ENCODE data around the gene C2CD3. TPM values are rescaled to one million over a fixed set of nuclear protein-coding genes. Genes with fewer than 3 reads are reported as not detected.

C2CD3 gene
- total and polyA plus RNA-seq, 4 donors = 18.7 to 23.4 (median 22.4) TPM

DNA sequence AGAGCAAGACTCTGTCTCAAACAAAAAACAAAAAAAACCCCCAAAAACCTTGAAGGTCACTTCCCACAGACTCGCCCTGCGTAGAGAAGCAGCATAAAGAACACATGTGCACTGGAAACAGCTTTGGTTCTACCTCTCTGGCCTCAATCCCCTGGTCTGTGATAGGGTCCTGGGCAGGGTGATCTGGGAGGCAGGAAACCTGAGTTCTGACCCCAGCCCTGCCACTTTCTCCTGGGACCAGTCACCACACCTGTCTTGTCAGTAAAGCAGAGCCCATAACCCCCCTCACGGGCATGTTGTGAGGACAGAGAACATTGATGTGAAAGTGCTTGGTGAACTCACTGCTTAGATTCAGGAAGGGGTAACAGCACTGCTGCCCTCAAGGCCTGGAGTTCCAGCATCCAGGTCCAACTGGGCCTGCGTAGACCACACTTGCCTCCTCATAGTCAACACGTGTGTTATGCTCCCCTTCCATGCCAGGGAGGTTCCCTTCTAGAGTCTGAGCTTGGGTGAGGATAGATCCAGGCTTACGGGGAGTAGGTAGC, 199.6 kb downstream of the C2CD3 start:
- no peaks in the 10 kb centered on the region for H3K27me3 ChIP-seq (ENCODE audit: control insufficient read depth, insufficient read depth, low read length)
- H3K9me3 ChIP-seq (ENCODE audit: control insufficient read depth, insufficient read depth, low read length) = no peaks in the 10 kb centered on the region
- no peak overlapping the region for H3K27ac ChIP-seq (ENCODE audit: low read depth, low read length)
- H3K36me3 ChIP-seq (ENCODE audit: control insufficient read depth, insufficient read depth, low read length) = peaks cover 21% of the 10 kb centered on the region
- WGBS (ENCODE audit: insufficient coverage) = 95% methylated on average over 3 of the region's 6 CpGs
- DNase-seq (ENCODE audit: low read depth in 4 of 6, low spot score in 6 of 6) = no peak
- H3K4me1 ChIP-seq (ENCODE audit: control insufficient read depth, insufficient read depth, low read length) = no peaks in the 10 kb centered on the region
- no peak overlapping the region for H3K4me3 ChIP-seq (ENCODE audit: low read depth, low read length)

DNA sequence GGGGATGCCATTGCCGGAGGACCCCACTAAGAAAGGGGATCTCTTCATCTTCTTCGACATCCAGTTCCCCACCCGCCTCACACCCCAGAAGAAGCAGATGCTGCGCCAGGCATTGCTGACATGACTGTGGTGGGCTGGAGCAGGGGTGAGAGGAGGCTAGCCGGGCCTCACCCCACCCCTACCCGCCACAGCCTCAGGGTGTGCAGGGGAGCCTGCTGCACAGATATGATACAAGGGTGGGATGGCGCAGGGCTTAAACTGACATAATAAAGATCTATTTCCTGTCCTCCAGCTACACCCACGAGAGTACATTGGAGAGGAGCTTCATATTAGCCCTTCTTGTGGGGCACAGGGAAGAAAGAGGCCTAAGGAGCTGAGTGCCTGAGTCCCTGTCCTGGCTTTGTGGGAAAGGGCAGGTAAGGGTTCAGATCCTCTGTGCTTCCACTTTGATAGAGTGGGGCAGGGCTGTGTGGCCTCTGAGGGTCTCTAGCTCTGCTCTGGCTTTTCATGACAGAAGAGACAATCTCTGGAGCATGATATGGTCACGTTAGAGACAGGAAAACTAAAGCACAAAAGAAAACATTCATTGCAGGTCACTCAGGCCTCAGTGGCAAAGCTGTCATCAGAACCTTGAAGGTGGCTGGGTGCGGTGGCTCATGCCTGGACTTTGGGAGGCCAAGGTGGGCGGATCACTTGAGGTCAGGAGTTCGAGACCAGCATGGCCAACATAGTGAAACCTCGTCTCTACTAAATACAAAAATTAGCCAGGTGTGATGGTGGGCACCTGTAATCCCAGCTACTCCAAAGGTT, 200.6 kb downstream of the C2CD3 start:
- peaks cover under 1% of the 10 kb centered on the region for H3K4me1 ChIP-seq (ENCODE audit: control insufficient read depth, insufficient read depth, low read length)
- H3K9me3 ChIP-seq (ENCODE audit: control insufficient read depth, insufficient read depth, low read length) = no peaks in the 10 kb centered on the region
- H3K27me3 ChIP-seq (ENCODE audit: control insufficient read depth, insufficient read depth, low read length) = no peaks in the 10 kb centered on the region
- 80% methylated on average over 4 of the region's 13 CpGs for WGBS (ENCODE audit: insufficient coverage)
- H3K36me3 ChIP-seq (ENCODE audit: control insufficient read depth, insufficient read depth, low read length) = peaks cover 13% of the 10 kb centered on the region
- H3K4me3 ChIP-seq (ENCODE audit: low read depth, low read length) = no peak overlapping the region
- no peak overlapping the region for H3K27ac ChIP-seq (ENCODE audit: low read depth, low read length)
- no peak for DNase-seq (ENCODE audit: low read depth in 4 of 6, low spot score in 6 of 6)

- no peak overlapping the region for H3K27ac ChIP-seq (ENCODE audit: low read depth, low read length)
- H3K9me3 ChIP-seq (ENCODE audit: control insufficient read depth, insufficient read depth, low read length) = no peaks in the 10 kb centered on the region
- peaks cover 5% of the 10 kb centered on the region for H3K36me3 ChIP-seq (ENCODE audit: control insufficient read depth, insufficient read depth, low read length)
- 92% methylated on average over 1 of the region's 2 CpGs for WGBS (ENCODE audit: insufficient coverage)
- no peak overlapping the region for H3K4me3 ChIP-seq (ENCODE audit: low read depth, low read length)
- peaks cover 11% of the 10 kb centered on the region for H3K4me1 ChIP-seq (ENCODE audit: control insufficient read depth, insufficient read depth, low read length)
- DNase-seq (ENCODE audit: low read depth in 4 of 6, low spot score in 6 of 6) = no peak
- H3K27me3 ChIP-seq (ENCODE audit: control insufficient read depth, insufficient read depth, low read length) = no peaks in the 10 kb centered on the region
Measured at GRCh38 chr11:73969091-73969490, 201.7 kb downstream of the C2CD3 start.

- no peak for DNase-seq (ENCODE audit: low read depth in 4 of 6, low spot score in 6 of 6)
- peaks cover 5% of the 10 kb centered on the region for H3K36me3 ChIP-seq (ENCODE audit: control insufficient read depth, insufficient read depth, low read length)
- peaks cover 15% of the 10 kb centered on the region for H3K4me1 ChIP-seq (ENCODE audit: control insufficient read depth, insufficient read depth, low read length)
- no peaks in the 10 kb centered on the region for H3K27me3 ChIP-seq (ENCODE audit: control insufficient read depth, insufficient read depth, low read length)
- no peak overlapping the region for H3K4me3 ChIP-seq (ENCODE audit: low read depth, low read length)
- WGBS (ENCODE audit: insufficient coverage) = 86% methylated on average over 15 of the region's 15 CpGs
- H3K9me3 ChIP-seq (ENCODE audit: control insufficient read depth, insufficient read depth, low read length) = no peaks in the 10 kb centered on the region
- H3K27ac ChIP-seq (ENCODE audit: low read depth, low read length) = no peak overlapping the region
Measured at GRCh38 chr11:73968356-73968966, 202.3 kb downstream of the C2CD3 start.

- peaks cover 15% of the 10 kb centered on the region for H3K4me1 ChIP-seq (ENCODE audit: control insufficient read depth, insufficient read depth, low read length)
- H3K9me3 ChIP-seq (ENCODE audit: control insufficient read depth, insufficient read depth, low read length) = no peaks in the 10 kb centered on the region
- DNase-seq (ENCODE audit: low read depth in 4 of 6, low spot score in 6 of 6) = peak in 1 of 6 donors; percentile 36
- peaks cover 5% of the 10 kb centered on the region for H3K36me3 ChIP-seq (ENCODE audit: control insufficient read depth, insufficient read depth, low read length)
- WGBS (ENCODE audit: insufficient coverage) = no CpG with 5 or more reads among the region's 2 CpGs
- no peak overlapping the region for H3K4me3 ChIP-seq (ENCODE audit: low read depth, low read length)
- no peaks in the 10 kb centered on the region for H3K27me3 ChIP-seq (ENCODE audit: control insufficient read depth, insufficient read depth, low read length)
- no peak overlapping the region for H3K27ac ChIP-seq (ENCODE audit: low read depth, low read length)
Measured at GRCh38 chr11:73965764-73966121, 205.1 kb downstream of the C2CD3 start.

- Histone ChIP-seq H3K4me1 (ENCODE audit: control insufficient read depth, insufficient read depth, low read length) (peaks cover 15% of the 10 kb centered on the region), H3K27ac (ENCODE audit: low read depth, low read length) (no peak overlapping the region), H3K27me3 (ENCODE audit: control insufficient read depth, insufficient read depth, low read length) (no peaks in the 10 kb centered on the region), H3K36me3 (ENCODE audit: control insufficient read depth, insufficient read depth, low read length) (peaks cover 5% of the 10 kb centered on the region), H3K4me3 (ENCODE audit: low read depth, low read length) (no peak overlapping the region), H3K9me3 (ENCODE audit: control insufficient read depth, insufficient read depth, low read length) (no peaks in the 10 kb centered on the region)
- no peak for DNase-seq (ENCODE audit: low read depth in 4 of 6, low spot score in 6 of 6)
- 92% methylated on average over 9 of the region's 10 CpGs for WGBS (ENCODE audit: insufficient coverage)
Measured at GRCh38 chr11:73965076-73965763, 205.6 kb downstream of the C2CD3 start.

GRCh38 chr11:73963861-73964260, 206.9 kb downstream of the C2CD3 start:
- no peaks in the 10 kb centered on the region for H3K9me3 ChIP-seq (ENCODE audit: control insufficient read depth, insufficient read depth, low read length)
- WGBS (ENCODE audit: insufficient coverage) = no CpG with 5 or more reads among the region's 8 CpGs
- H3K4me3 ChIP-seq (ENCODE audit: low read depth, low read length) = no peak overlapping the region
- no peak overlapping the region for H3K27ac ChIP-seq (ENCODE audit: low read depth, low read length)
- no peak for DNase-seq (ENCODE audit: low read depth in 4 of 6, low spot score in 6 of 6)
- H3K4me1 ChIP-seq (ENCODE audit: control insufficient read depth, insufficient read depth, low read length) = peaks cover 15% of the 10 kb centered on the region
- H3K27me3 ChIP-seq (ENCODE audit: control insufficient read depth, insufficient read depth, low read length) = no peaks in the 10 kb centered on the region
- peaks cover 5% of the 10 kb centered on the region for H3K36me3 ChIP-seq (ENCODE audit: control insufficient read depth, insufficient read depth, low read length)

Small RNA genes within 50 kb of the gene (small RNA-seq; reads per million reads assigned to genes)
- not detected for gene AP002392.1 (ENCODE audit: low replicate concordance)

Other genes with a start within 250 kb of the C2CD3 start
- 1 to 10 TPM in 1 of 2 donors, under 1 TPM in 1; 0.40 to 7.2 TPM for gene DNAJB13, start 220.0 kb downstream of the C2CD3 start, total RNA-seq
- gene DNAJB13, start 220.0 kb downstream of the C2CD3 start, polyA plus RNA-seq (ENCODE audit: insufficient read length in 2 of 2) = 1 to 10 TPM; 4.2 to 5.1 TPM
- 10 to 100 TPM; 12.2 to 21.5 TPM for gene UCP2, start 188.2 kb downstream of the C2CD3 start, total RNA-seq
- 10 to 100 TPM; 52.3 to 62.0 TPM for gene UCP2, start 188.2 kb downstream of the C2CD3 start, polyA plus RNA-seq (ENCODE audit: insufficient read length in 2 of 2)
- gene UCP3, start 161.9 kb downstream of the C2CD3 start, total RNA-seq = 1 to 10 TPM in 1 of 2 donors, under 1 TPM in 1; 0.89 to 2.5 TPM
- 1 to 10 TPM; 3.0 to 5.5 TPM for gene UCP3, start 161.9 kb downstream of the C2CD3 start, polyA plus RNA-seq (ENCODE audit: insufficient read length in 2 of 2)
- gene PPME1, start 287 bp upstream of the C2CD3 start, total RNA-seq = 10 to 100 TPM; 36.1 to 37.4 TPM
- 10 to 100 TPM; 69.9 to 73.8 TPM for gene PPME1, start 287 bp upstream of the C2CD3 start, polyA plus RNA-seq (ENCODE audit: insufficient read length in 2 of 2)
- 1 to 10 TPM; 5.4 to 6.9 TPM for gene P4HA3, start 140.6 kb upstream of the C2CD3 start, total RNA-seq
- gene P4HA3, start 140.6 kb upstream of the C2CD3 start, polyA plus RNA-seq (ENCODE audit: insufficient read length in 2 of 2) = 1 to 10 TPM; 1.2 to 3.3 TPM
- 100 to 1,000 TPM in 1 of 2 donors, 10 to 100 TPM in 1; 20.2 to 116 TPM for gene PGM2L1, start 227.4 kb upstream of the C2CD3 start, total RNA-seq
- gene PGM2L1, start 227.4 kb upstream of the C2CD3 start, polyA plus RNA-seq (ENCODE audit: insufficient read length in 2 of 2) = 10 to 100 TPM; 50.9 to 71.8 TPM